Neural cell (in vitro differentiated cells): ENCODE measurements around the gene GALNT14. TPM values are rescaled to one million over a fixed set of nuclear protein-coding genes. Genes with fewer than 3 reads are reported as not detected.

Source experiments
- H2AFZ ChIP-seq: fragments of 200-600, 300-800 bp; sonication (generic), shearing (Covaris generic); 2 replicates; pipeline ENCODE4 v1.6.0; 2014; ENCODE audit warnings: low read depth, mild to moderate bottlenecking, antibody characterized with exemption, low read length, moderate library complexity
- H3F3A ChIP-seq: fragments of 200-600 bp; shearing (Covaris generic); 2 replicates; pipeline ENCODE4 v1.6.1; 2016; ENCODE audit warnings: mild to moderate bottlenecking, moderate library complexity, mixed read lengths, antibody characterized with exemption, low read length; ENCODE audit not compliant: insufficient read depth, poor library complexity, severe bottlenecking
- H3K27ac ChIP-seq: fragments of 200-600, 300-800 bp; sonication (generic), shearing (Covaris generic); 2 replicates; pipeline ENCODE4 v1.5.1; 2014; ENCODE audit warnings: mild to moderate bottlenecking, low read length, moderate library complexity
- H3K27me3 ChIP-seq: fragments of 300-800, 200-600 bp; sonication (generic), shearing (Covaris generic); 2 replicates; pipeline ENCODE4 v1.6.0; 2014; ENCODE audit warnings: mild to moderate bottlenecking, low read depth, low read length, moderate library complexity; ENCODE audit not compliant: insufficient read depth
- H3K36me3 ChIP-seq: fragments of 300-800, 200-600 bp; sonication (generic), shearing (Covaris generic); 2 replicates; pipeline ENCODE4 v1.5.1; 2014; ENCODE audit warnings: mild to moderate bottlenecking, antibody characterized with exemption, low read length, moderate library complexity; ENCODE audit not compliant: insufficient read depth
- H3K4me2 ChIP-seq: fragments of 300-800, 200-600 bp; sonication (generic), shearing (Covaris generic); 2 replicates; pipeline ENCODE4 v1.6.0; 2014; ENCODE audit warnings: mild to moderate bottlenecking, low read length
- H3K4me3 ChIP-seq: fragments of 300-800, 200-600 bp; sonication (generic), shearing (Covaris generic); 2 replicates; pipeline ENCODE4 v1.5.1; 2014; ENCODE audit warnings: mild to moderate bottlenecking, low read length, moderate library complexity
- H3K79me2 ChIP-seq: fragments of 200-600 bp; shearing (Covaris generic); replicated peaks from 2 replicates; pipeline ENCODE4 v1.6.0; 2014; ENCODE audit warnings: mild to moderate bottlenecking, low read length, moderate library complexity; ENCODE audit not compliant: insufficient read depth
- H3K9ac ChIP-seq: fragments of 300-800, 200-600 bp; sonication (generic), shearing (Covaris generic); 2 replicates; pipeline ENCODE4 v1.6.1; 2016; ENCODE audit warnings: mild to moderate bottlenecking, low read length, mixed read lengths
- H3K9me2 ChIP-seq: fragments of 200-600 bp; shearing (Covaris generic); 2 replicates; pipeline ENCODE4 v1.6.1; 2016; ENCODE audit warnings: mild to moderate bottlenecking, low read length, mixed read lengths; ENCODE audit not compliant: insufficient read depth
- H3K9me3 ChIP-seq: fragments of 200-600, 300-800 bp; sonication (generic), shearing (Covaris generic); 2 replicates; pipeline ENCODE4 v1.6.1; 2016; ENCODE audit warnings: mild to moderate bottlenecking, mixed run types, low read length, moderate library complexity, mixed read lengths
- H4K20me1 ChIP-seq: fragments of 200-600 bp; shearing (Covaris generic); 2 replicates; pipeline ENCODE4 v1.6.1; 2016; ENCODE audit warnings: mild to moderate bottlenecking, mixed run types; ENCODE audit not compliant: insufficient read depth
- CTCF ChIP-seq: fragments of 450-650 bp; IDR thresholded peaks from 2 replicates; pipeline ENCODE4 v1.5.1; 2014; ENCODE audit warnings: antibody characterized with exemption, mild to moderate bottlenecking, moderate library complexity; ENCODE audit not compliant: poor library complexity, severe bottlenecking
- EP300 ChIP-seq: fragments of 450-650 bp; conservative IDR thresholded peaks from 2 replicates; pipeline ENCODE4 v1.6.1; 2014; ENCODE audit warnings: antibody characterized with exemption, mild to moderate bottlenecking, moderate library complexity; ENCODE audit not compliant: poor library complexity, severe bottlenecking
- EZH2 ChIP-seq: fragments of 200-600, 300-800 bp; shearing (Covaris generic), sonication (generic); IDR thresholded peaks from 2 replicates; pipeline ENCODE4 v1.6.1; 2014; ENCODE audit warnings: antibody characterized with exemption, low read length, borderline replicate concordance, mild to moderate bottlenecking; ENCODE audit not compliant: insufficient read depth, poor library complexity, severe bottlenecking
- MXI1 ChIP-seq: fragments of 450-650 bp; conservative IDR thresholded peaks from 2 replicates; pipeline ENCODE4 v1.6.1; 2014; ENCODE audit warnings: antibody characterized with exemption, mild to moderate bottlenecking; ENCODE audit not compliant: poor library complexity, severe bottlenecking
- POLR2AphosphoS5 ChIP-seq: IDR thresholded peaks from 2 replicates; pipeline ENCODE4 v1.6.1; 2012
- RAD21 ChIP-seq: fragments of 450-650 bp; conservative IDR thresholded peaks from 2 replicates; pipeline ENCODE4 v1.6.1; 2014; ENCODE audit warnings: antibody characterized with exemption, mild to moderate bottlenecking, moderate library complexity
- REST ChIP-seq: IDR thresholded peaks from 2 replicates; pipeline ENCODE4 v1.6.1; 2012; ENCODE audit warnings: borderline replicate concordance
- SMC3 ChIP-seq: fragments of 450-650 bp; conservative IDR thresholded peaks from 2 replicates; pipeline ENCODE4 v1.6.1; 2014; ENCODE audit warnings: antibody characterized with exemption, mild to moderate bottlenecking, moderate library complexity; ENCODE audit not compliant: poor library complexity
- TAF1 ChIP-seq: IDR thresholded peaks from 2 replicates; pipeline ENCODE4 v1.6.1; 2012; ENCODE audit warnings: low read depth
- polyA plus RNA-seq: library from polyadenylated mRNA; depleted of rRNA; stranded (reverse); fragments of >200 nt; gene quantifications from 2 replicates; pipeline ENCODE4 v1.2.3, GENCODE V29; 2014

Gene GALNT14
- polyA plus RNA-seq, 1 donor from 2014 or later = 15.9 TPM

- Histone ChIP-seq H3K79me2 (no peaks in the 10 kb centered on the region), H3K9me2 (no peaks in the 10 kb centered on the region), H3K4me3 (no peak overlapping the region), H3F3A (no peaks in the 10 kb centered on the region), H3K9ac (no peak overlapping the region), H3K27me3 (no peaks in the 10 kb centered on the region), H2AFZ (no peak overlapping the region), H3K4me2 (no peak overlapping the region), H3K9me3 (no peaks in the 10 kb centered on the region), H3K27ac (no peak overlapping the region), H4K20me1 (no peaks in the 10 kb centered on the region), H3K36me3 (no peaks in the 10 kb centered on the region)
- TF ChIP-seq MXI1 (no peak), CTCF (no peak)
Measured at GRCh38 chr2:31066086-31066485, 72.2 kb downstream of the GALNT14 start.

- no peaks in the 10 kb centered on the region for H3K36me3 ChIP-seq
- no peaks in the 10 kb centered on the region for H3K27me3 ChIP-seq
- no peaks in the 10 kb centered on the region for H3K9me2 ChIP-seq
- no peaks in the 10 kb centered on the region for H3K9me3 ChIP-seq
- H3K79me2 ChIP-seq = no peaks in the 10 kb centered on the region
- no peak overlapping the region for H3K9ac ChIP-seq
- no peaks in the 10 kb centered on the region for H4K20me1 ChIP-seq
- H3K4me3 ChIP-seq = no peak overlapping the region
- no peak overlapping the region for H3K27ac ChIP-seq
- H2AFZ ChIP-seq = no peak overlapping the region
- no peak for TF ChIP-seq EP300
- no peak for TF ChIP-seq SMC3
- no peak for TF ChIP-seq POLR2AphosphoS5
- TF ChIP-seq REST = no peak
- no peak for TF ChIP-seq EZH2
- H3F3A ChIP-seq = no peaks in the 10 kb centered on the region
- H3K4me2 ChIP-seq = no peak overlapping the region
Measured at GRCh38 chr2:31065356-31065755, 72.9 kb downstream of the GALNT14 start.

GRCh38 chr2:31060397-31060796, 77.8 kb downstream of the GALNT14 start:
- Histone ChIP-seq H2AFZ (no peak overlapping the region), H3K4me2 (no peak overlapping the region), H3F3A (no peaks in the 10 kb centered on the region), H3K27me3 (no peaks in the 10 kb centered on the region), H3K9me2 (no peaks in the 10 kb centered on the region), H3K27ac (no peak overlapping the region), H3K4me3 (no peak overlapping the region), H3K9me3 (no peaks in the 10 kb centered on the region), H3K9ac (no peak overlapping the region), H3K79me2 (no peaks in the 10 kb centered on the region), H4K20me1 (no peaks in the 10 kb centered on the region), H3K36me3 (no peaks in the 10 kb centered on the region)
- TF ChIP-seq MXI1 (no peak), EZH2 (no peak), TAF1 (no peak), SMC3 (no peak), REST (no peak), RAD21 (no peak), POLR2AphosphoS5 (no peak), EP300 (no peak), CTCF (no peak)
